PC-3 (cell line): ENCODE results near the gene TTC1. TPM values are rescaled to one million over a fixed set of nuclear protein-coding genes. Genes with fewer than 3 reads are reported as not detected.

Source experiments
- ATAC-seq: fragments of 200-7000 bp; cut with Tn5 transposase; 2 replicates; pipeline ENCODE4 v1.9.1; 2020; ENCODE audit warnings: mild to moderate bottlenecking, moderate library complexity
- BruUV-seq: library from RNA; stranded (reverse); fragments of 400-500 nt; replicated peaks from 2 replicates; lab custom pipeline; 2021; lab: Mats Ljungman, UMichigan
- CTCF ChIA-PET: fragments of 300-600 bp; sonication (Branson Sonifier 250); formaldehyde crosslinking; loops from one replicate; lab custom pipeline; 2022; ENCODE audit warnings: antibody characterized with exemption; lab: Charles Lee
- POLR2A ChIA-PET: fragments of 300-600 bp; sonication (Branson Sonifier 250); formaldehyde crosslinking; loops from one replicate; lab custom pipeline; 2022; ENCODE audit warnings: antibody characterized with exemption; ENCODE audit not compliant: unreplicated experiment; lab: Charles Lee
- DNase-seq: peaks from one replicate; pipeline ENCODE4 v3.0.0-alpha.2; 2015
- H2AFZ ChIP-seq: fragments of 300-600 bp; sonication (generic); 2 replicates; pipeline ENCODE4 v1.6.0; 2016; ENCODE audit warnings: antibody characterized with exemption, low read length
- H3F3A ChIP-seq: fragments of 300-600 bp; sonication (generic); one replicate; pipeline ENCODE4 v1.6.0; 2017; ENCODE audit warnings: antibody characterized with exemption, low read length, control low read depth, mild to moderate bottlenecking; ENCODE audit not compliant: unreplicated experiment
- H3K27ac ChIP-seq: fragments of 300-600 bp; sonication (generic); 2 replicates; pipeline ENCODE4 v1.5.1; 2016; ENCODE audit warnings: mild to moderate bottlenecking, low read length
- H3K27me3 ChIP-seq: fragments of 300-600 bp; sonication (generic); 2 replicates; pipeline ENCODE4 v1.6.1; 2016; ENCODE audit warnings: low read length, mixed read lengths
- H3K36me3 ChIP-seq: fragments of 300-600 bp; sonication (generic); 2 replicates; pipeline ENCODE4 v1.6.1; 2016; ENCODE audit warnings: low read depth, mixed run types, low read length, mixed read lengths
- H3K4me1 ChIP-seq: fragments of 300-600 bp; sonication (generic); 2 replicates; pipeline ENCODE4 v1.5.1; 2016; ENCODE audit warnings: low read length; ENCODE audit not compliant: insufficient read depth
- H3K4me2 ChIP-seq: fragments of 300-600 bp; sonication (generic); 2 replicates; pipeline ENCODE4 v1.6.0; 2016; ENCODE audit warnings: low read length
- H3K4me3 ChIP-seq: fragments of 300-600 bp; sonication (generic); 2 replicates; pipeline ENCODE4 v1.5.1; 2016; ENCODE audit warnings: mild to moderate bottlenecking, low read length, mixed read lengths
- H3K79me2 ChIP-seq: fragments of 300-600 bp; sonication (generic); 2 replicates; pipeline ENCODE4 v1.6.1; 2017; ENCODE audit warnings: low read length, mixed read lengths
- H3K9ac ChIP-seq: fragments of 300-600 bp; sonication (generic); 2 replicates; pipeline ENCODE4 v1.6.0; 2016; ENCODE audit warnings: mild to moderate bottlenecking, low read length
- H3K9me2 ChIP-seq: fragments of 300-600 bp; sonication (generic); replicated peaks from 2 replicates; pipeline ENCODE4 v1.6.1; 2016; ENCODE audit warnings: mixed run types, low read length, mixed read lengths
- H3K9me3 ChIP-seq: fragments of 300-600 bp; sonication (generic); 2 replicates; pipeline ENCODE4 v1.6.1; 2016; ENCODE audit warnings: low read length, mixed read lengths
- H4K20me1 ChIP-seq: fragments of 300-600 bp; sonication (generic); 2 replicates; pipeline ENCODE4 v1.6.1; 2016; ENCODE audit warnings: low read length, mixed read lengths
- CTCF ChIP-seq: fragments of 300-600 bp; sonication (generic); conservative IDR thresholded peaks from 2 replicates; pipeline ENCODE4 v1.5.1; 2017; ENCODE audit warnings: antibody characterized with exemption, low read depth, mild to moderate bottlenecking, low read length
- EZH2 ChIP-seq: fragments of 300-600 bp; sonication (generic); IDR thresholded peaks from one replicate; pipeline ENCODE4 v1.6.1; 2017; ENCODE audit warnings: antibody characterized with exemption, mild to moderate bottlenecking, low read length; ENCODE audit not compliant: unreplicated experiment
- EZH2phosphoT487 ChIP-seq: fragments of 300-600 bp; sonication (generic); IDR thresholded peaks from 2 replicates; pipeline ENCODE4 v1.6.1; 2018; ENCODE audit warnings: mild to moderate bottlenecking, antibody characterized with exemption, low read length, borderline replicate concordance
- intact Hi-C: fragments of 100-400 bp; cut with micrococcal nuclease; formaldehyde crosslinking; loops from 2 replicates; pipeline ENCODE4 v1.9.0; 2023
- total RNA-seq: library from RNA; depleted of rRNA; stranded (reverse); fragments of >200 nt; gene quantifications from 2 replicates; pipeline ENCODE4 v1.2.3, GENCODE V29; 2014

Gene TTC1
- total RNA-seq, 1 experiment from 2014 or later: 61.4 TPM

- Histone ChIP-seq H3F3A (no peaks in the 10 kb centered on the region), H3K36me3 (no peaks in the 10 kb centered on the region), H3K27ac (no peak overlapping the region), H4K20me1 (no peaks in the 10 kb centered on the region), H3K4me2 (no peak overlapping the region), H3K27me3 (no peaks in the 10 kb centered on the region), H3K9me2 (no peaks in the 10 kb centered on the region), H2AFZ (no peak overlapping the region), H3K9ac (no peak overlapping the region), H3K79me2 (no peaks in the 10 kb centered on the region), H3K4me3 (no peak overlapping the region), H3K4me1 (no peaks in the 10 kb centered on the region), H3K9me3 (no peaks in the 10 kb centered on the region)
- DNase-seq (no peak), ATAC-seq (no peak)
- intact Hi-C loops: no loop called here
- no TSS peak for BruUV-seq
- CTCF ChIA-PET: no interaction called here
- TF ChIP-seq EZH2phosphoT487 (no peak), EZH2 (no peak), CTCF (no peak)
- POLR2A ChIA-PET: no interaction called here
Observed at GRCh38 chr5:160071516-160071915, 62.6 kb downstream of the TTC1 start.

GRCh38 chr5:160071916-160072315 is 63.0 kb downstream of the TTC1 start:
- Histone ChIP-seq H3K27ac (no peak overlapping the region), H3K9ac (no peak overlapping the region), H3K9me2 (no peaks in the 10 kb centered on the region), H4K20me1 (no peaks in the 10 kb centered on the region), H2AFZ (no peak overlapping the region), H3K4me3 (no peak overlapping the region), H3F3A (no peaks in the 10 kb centered on the region), H3K27me3 (no peaks in the 10 kb centered on the region), H3K4me1 (no peaks in the 10 kb centered on the region), H3K79me2 (no peaks in the 10 kb centered on the region), H3K4me2 (no peak overlapping the region), H3K36me3 (no peaks in the 10 kb centered on the region), H3K9me3 (no peaks in the 10 kb centered on the region)
- TF ChIP-seq EZH2 (no peak), EZH2phosphoT487 (no peak), CTCF (no peak)
- POLR2A ChIA-PET: interaction anchor here (0.6 kb wide), 1 partner anchor 255 kb away, joined by 9 read pairs; no protein-coding TSS in a partner anchor
- CTCF ChIA-PET: no interaction called here
- intact Hi-C loops: no loop called here
- no TSS peak for BruUV-seq
- no peak for DNase-seq
- ATAC-seq: no peak

GRCh38 chr5:160075073-160075472 is 66.1 kb downstream of the TTC1 start:
- no peak overlapping the region for H3K9ac ChIP-seq
- no peaks in the 10 kb centered on the region for H3K9me3 ChIP-seq
- no peaks in the 10 kb centered on the region; the same call in 1 of the 2 replicates for H3K4me1 ChIP-seq
- no TSS peak for BruUV-seq
- no peak overlapping the region for H2AFZ ChIP-seq
- no peaks in the 10 kb centered on the region for H3K27me3 ChIP-seq
- H3K9me2 ChIP-seq: no peaks in the 10 kb centered on the region
- H3K36me3 ChIP-seq: no peaks in the 10 kb centered on the region
- ChIA-PET CTCF (no interaction called here), POLR2A (no interaction called here)
- no peak for ATAC-seq
- H3K4me3 ChIP-seq: no peak overlapping the region
- TF ChIP-seq CTCF: no peak
- DNase-seq: no peak
- H3K79me2 ChIP-seq: no peaks in the 10 kb centered on the region
- no peaks in the 10 kb centered on the region for H4K20me1 ChIP-seq
- intact Hi-C loops: no loop called here
- H3K4me2 ChIP-seq: no peak overlapping the region
- H3K27ac ChIP-seq: no peak overlapping the region
- no peaks in the 10 kb centered on the region for H3F3A ChIP-seq
